Mesenchymal stem cell (in vitro differentiated cells and primary cell): ENCODE results near the gene MKNK2.

ENCODE experiments used
- DNase-seq: peaks from one replicate; pipeline ENCODE4 v3.0.0-alpha.2; 2013
- H2AFZ ChIP-seq: one replicate; pipeline ENCODE4 v1.6.1; 2013; ENCODE audit warnings: low read depth, mild to moderate bottlenecking, control low read depth, inconsistent platforms, low read length, moderate library complexity
- H2AK5ac ChIP-seq: 2 replicates; pipeline ENCODE4 v1.6.1; 2013; ENCODE audit warnings: low read length, moderate library complexity, mild to moderate bottlenecking, inconsistent platforms; ENCODE audit not compliant: severe bottlenecking
- H2BK120ac ChIP-seq: one replicate; pipeline ENCODE4 v1.6.1; 2013; ENCODE audit warnings: low read depth, mild to moderate bottlenecking, inconsistent platforms, low read length, moderate library complexity
- H2BK12ac ChIP-seq, 2 experiments: one replicate each; pipeline ENCODE4 v1.6.1; 2013; ENCODE audit warnings: inconsistent platforms in 2 of 2, low read length in 2 of 2, mild to moderate bottlenecking in 2 of 2, moderate library complexity in 2 of 2, control low read depth in 1 of 2
- H2BK15ac ChIP-seq: one replicate; pipeline ENCODE4 v1.6.1; 2013; ENCODE audit warnings: mild to moderate bottlenecking, low read depth, inconsistent platforms; ENCODE audit not compliant: poor library complexity, severe bottlenecking
- H2BK5ac ChIP-seq: 2 replicates; pipeline ENCODE4 v1.6.1; 2013; ENCODE audit warnings: low read depth, mild to moderate bottlenecking, low read length, control low read depth, inconsistent platforms; ENCODE audit not compliant: poor library complexity, severe bottlenecking
- H3K14ac ChIP-seq, 2 experiments: one replicate each; pipeline ENCODE4 v1.6.1; 2013; ENCODE audit warnings: inconsistent platforms in 2 of 2, low read length in 2 of 2, control low read depth in 1 of 2, mild to moderate bottlenecking in 1 of 2, moderate library complexity in 1 of 2
- H3K18ac ChIP-seq, 2 experiments: one replicate each; pipeline ENCODE4 v1.6.1; 2013; ENCODE audit warnings: inconsistent platforms in 2 of 2, low read length in 2 of 2, control low read depth in 1 of 2, low read depth in 1 of 2, mild to moderate bottlenecking in 1 of 2
- H3K23ac ChIP-seq, 2 experiments: one replicate each; pipeline ENCODE4 v1.6.1; 2013; ENCODE audit warnings: inconsistent platforms in 2 of 2, low read length in 2 of 2, mild to moderate bottlenecking in 2 of 2, moderate library complexity in 2 of 2, control low read depth in 1 of 2
- H3K27ac ChIP-seq: 2 replicates; pipeline ENCODE4 v1.5.1; 2013; ENCODE audit warnings: mild to moderate bottlenecking, moderate library complexity, low read length, control low read depth, inconsistent platforms; ENCODE audit not compliant: poor library complexity, severe bottlenecking
- H3K27me3 ChIP-seq, 2 experiments: 2 replicates each; pipeline versions ENCODE4 v1.6.1 to v1.7.0; 2013; ENCODE audit warnings: low read length in 2 of 2, mild to moderate bottlenecking in 2 of 2, moderate library complexity in 2 of 2, control low read depth in 1 of 2, inconsistent platforms in 1 of 2; ENCODE audit not compliant: control insufficient read depth in 1 of 2, insufficient read depth in 1 of 2
- H3K36me3 ChIP-seq, 2 experiments: 2 replicates each; pipeline versions ENCODE4 v1.6.1 to v1.7.0; 2013; ENCODE audit warnings: low read length in 2 of 2, control low read depth in 1 of 2, inconsistent platforms in 1 of 2, low read depth in 1 of 2, mild to moderate bottlenecking in 1 of 2; ENCODE audit not compliant: insufficient read depth in 2 of 2, control insufficient read depth in 1 of 2
- H3K4ac ChIP-seq, 2 experiments: one replicate each; pipeline ENCODE4 v1.6.1; 2013; ENCODE audit warnings: inconsistent platforms in 2 of 2, low read length in 2 of 2, mild to moderate bottlenecking in 2 of 2, moderate library complexity in 2 of 2, control low read depth in 1 of 2, low read depth in 1 of 2
- H3K4me1 ChIP-seq: 2 replicates; pipeline ENCODE4 v1.6.1; 2013; ENCODE audit warnings: low read depth, low read length, control low read depth; ENCODE audit not compliant: control insufficient read depth, insufficient read depth
- H3K4me2 ChIP-seq: 2 replicates; pipeline ENCODE4 v1.6.1; 2013; ENCODE audit warnings: low read length, mild to moderate bottlenecking, inconsistent platforms; ENCODE audit not compliant: poor library complexity, severe bottlenecking
- H3K4me3 ChIP-seq, 2 experiments: 2 replicates each; pipeline versions ENCODE4 v1.5.1 to v1.7.0; 2013; ENCODE audit warnings: low read length in 2 of 2, mild to moderate bottlenecking in 2 of 2, control low read depth in 1 of 2, low read depth in 1 of 2; ENCODE audit not compliant: insufficient read depth in 1 of 2
- H3K79me1 ChIP-seq: replicated peaks from 2 replicates; pipeline ENCODE4 v1.6.1; 2013; ENCODE audit warnings: mild to moderate bottlenecking, control low read depth, low read length, inconsistent platforms; ENCODE audit not compliant: poor library complexity, severe bottlenecking
- H3K9ac ChIP-seq: 2 replicates; pipeline ENCODE4 v1.7.0; 2013; ENCODE audit warnings: mild to moderate bottlenecking, low read length, moderate library complexity
- H3K9me3 ChIP-seq: 2 replicates; pipeline ENCODE4 v1.7.0; 2013; ENCODE audit warnings: mild to moderate bottlenecking, low read length; ENCODE audit not compliant: control insufficient read depth
- H4K8ac ChIP-seq: one replicate; pipeline ENCODE4 v1.6.1; 2013; ENCODE audit warnings: inconsistent platforms, mild to moderate bottlenecking, low read length, moderate library complexity
- H4K91ac ChIP-seq: one replicate; pipeline ENCODE4 v1.6.1; 2013; ENCODE audit warnings: mild to moderate bottlenecking, low read length, inconsistent platforms
- WGBS: methylation state at CpG from one replicate; pipeline ENCODE4 v1.1.7; 2013; ENCODE audit warnings: mixed read lengths; 5-methylcytosine and 5-hydroxymethylcytosine counted together

Gene MKNK2

DNA sequence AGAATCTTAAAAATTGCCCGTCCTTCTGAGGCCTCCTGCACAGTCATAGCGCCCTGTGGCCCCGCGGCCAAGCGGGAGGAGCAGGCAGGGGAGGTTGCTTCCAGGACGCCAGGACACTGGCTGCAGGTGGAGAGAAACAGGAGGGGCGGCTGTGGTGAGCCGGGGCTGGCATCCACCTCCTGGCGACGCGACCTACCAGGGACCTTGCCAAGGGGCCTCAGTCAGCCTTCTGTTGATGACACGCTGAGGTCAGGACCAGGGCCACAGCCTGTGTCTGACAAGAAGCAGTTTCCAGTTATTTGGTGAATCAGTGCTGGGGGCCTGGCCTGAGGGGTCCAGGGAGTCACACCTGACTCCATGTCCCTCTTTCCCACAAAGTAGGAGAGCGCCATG is 13.3 kb upstream of the MKNK2 start:
- peak overlapping the region in 1 of 2 experiments; percentile 47 for H3K4ac ChIP-seq
- no peak overlapping the region for H3K27ac ChIP-seq
- peak overlapping the region; percentile 34 for H4K91ac ChIP-seq
- H3K79me1 ChIP-seq, result no peaks in the 10 kb centered on the region
- H2BK12ac ChIP-seq, result peak overlapping the region in 1 of 2 experiments; percentile 75
- H2AK5ac ChIP-seq, result no peak overlapping the region
- H3K23ac ChIP-seq, result no peak overlapping the region
- H3K14ac ChIP-seq, result peak overlapping the region in 1 of 2 experiments; percentile 20
- H3K36me3 ChIP-seq, result no peaks in the 10 kb centered on the region
- DNase-seq, result no peak
- no peak overlapping the region for H2BK5ac ChIP-seq
- H2BK120ac ChIP-seq, result no peak overlapping the region
- 94% methylated on average over 13 of the region's 13 CpGs for WGBS
- H4K8ac ChIP-seq, result no peak overlapping the region
- H3K9me3 ChIP-seq, result no peaks in the 10 kb centered on the region
- no peaks in the 10 kb centered on the region for H3K27me3 ChIP-seq
- peaks cover 31% of the 10 kb centered on the region for H3K4me1 ChIP-seq
- H3K4me2 ChIP-seq, result no peak overlapping the region
- H3K18ac ChIP-seq, result peak overlapping the region in 1 of 2 experiments; percentile 29
- H2AFZ ChIP-seq, result no peak overlapping the region
- peak overlapping the region; percentile 60 for H2BK15ac ChIP-seq
- H3K9ac ChIP-seq, result peak overlapping the region; percentile 63
- no peak overlapping the region for H3K4me3 ChIP-seq

DNA sequence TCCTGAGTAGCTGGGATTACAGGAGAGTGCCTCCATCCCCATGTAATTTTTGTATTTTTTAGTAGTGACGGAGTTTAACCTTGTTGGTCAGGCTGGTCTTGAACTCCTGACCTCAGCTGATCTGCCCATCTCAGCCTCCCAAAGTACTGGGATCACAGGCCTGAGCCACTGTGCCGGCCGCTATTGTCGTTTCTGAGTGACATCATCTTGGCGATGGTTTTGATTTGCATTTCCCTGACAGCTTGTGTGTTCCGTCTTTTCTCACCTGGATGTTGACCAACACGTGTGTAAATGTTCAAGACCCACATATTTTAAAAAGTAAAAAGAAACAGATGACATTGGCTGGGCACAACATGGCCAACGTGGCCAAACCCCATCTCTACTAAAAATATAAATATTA is 12.8 kb upstream of the MKNK2 start:
- 99% methylated on average over 8 of the region's 8 CpGs for WGBS

DNA sequence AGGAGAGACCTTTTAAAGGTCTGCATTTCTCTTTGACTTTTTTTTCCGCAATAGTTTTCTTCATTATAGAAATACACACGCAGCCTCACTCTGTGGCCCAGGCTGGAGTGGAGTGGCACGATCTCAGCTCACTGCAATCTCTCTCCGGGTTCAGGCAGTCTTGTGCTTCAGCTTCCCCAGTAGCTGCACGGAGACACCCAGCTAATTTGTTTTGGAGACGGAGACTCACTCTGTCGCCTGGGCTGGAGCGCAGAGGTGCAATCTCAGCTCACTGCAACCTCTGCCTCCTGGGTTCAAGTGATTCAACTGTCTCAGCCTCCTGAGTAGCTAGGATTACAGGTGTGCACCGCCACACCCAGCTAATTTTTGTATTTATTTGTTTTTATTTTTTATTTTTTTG is 11.7 kb upstream of the MKNK2 start:
- H3K23ac ChIP-seq, result no peak overlapping the region
- peak overlapping the region; percentile 93 to 98 for H2BK12ac ChIP-seq
- H3K27me3 ChIP-seq, result no peaks in the 10 kb centered on the region
- H2AK5ac ChIP-seq, result no peak overlapping the region
- no peak overlapping the region for H4K91ac ChIP-seq
- H3K36me3 ChIP-seq, result no peaks in the 10 kb centered on the region
- peak overlapping the region; percentile 78 for H3K27ac ChIP-seq
- no peak overlapping the region for H2BK5ac ChIP-seq
- peak overlapping the region; percentile 47 to 97 for H3K4ac ChIP-seq
- H2BK15ac ChIP-seq, result peak overlapping the region; percentile 73
- peaks cover 45% of the 10 kb centered on the region for H3K4me1 ChIP-seq
- no peak overlapping the region for H3K9ac ChIP-seq
- H3K9me3 ChIP-seq, result no peaks in the 10 kb centered on the region
- no peak overlapping the region for H2AFZ ChIP-seq
- no peaks in the 10 kb centered on the region for H3K79me1 ChIP-seq
- no peak overlapping the region for H3K18ac ChIP-seq
- WGBS, result 91% methylated on average over 8 of the region's 9 CpGs
- no peak overlapping the region for H3K4me3 ChIP-seq
- peak overlapping the region; percentile 86 for H2BK120ac ChIP-seq
- no peak overlapping the region for H4K8ac ChIP-seq
- no peak for DNase-seq
- H3K4me2 ChIP-seq, result no peak overlapping the region
- no peak overlapping the region for H3K14ac ChIP-seq

More for the DNA sequence above, 12.8 kb upstream of the MKNK2 start:
- Histone ChIP-seq H3K27me3 (no peaks in the 10 kb centered on the region), H3K4me3 (no peak overlapping the region), H3K4me2 (no peak overlapping the region), H3K27ac (no peak overlapping the region), H4K8ac (no peak overlapping the region), H3K18ac (no peak overlapping the region), H2BK15ac (no peak overlapping the region), H2BK120ac (no peak overlapping the region), H2AFZ (no peak overlapping the region), H3K14ac (no peak overlapping the region), H2BK5ac (no peak overlapping the region), H3K4me1 (peaks cover 36% of the 10 kb centered on the region), H4K91ac (no peak overlapping the region), H3K9ac (no peak overlapping the region), H3K79me1 (no peaks in the 10 kb centered on the region), H2AK5ac (no peak overlapping the region), H3K23ac (no peak overlapping the region), H3K4ac (no peak overlapping the region), H3K36me3 (no peaks in the 10 kb centered on the region), H2BK12ac (no peak overlapping the region), H3K9me3 (no peaks in the 10 kb centered on the region)
- no peak for DNase-seq

GRCh38 chr19:2062389-2062729 is 11.3 kb upstream of the MKNK2 start:
- DNase-seq, result no peak
- 76% methylated on average over 10 of the region's 10 CpGs for WGBS

More at GRCh38 chr19:2062389-2062729, 11.3 kb upstream of the MKNK2 start:
- Histone ChIP-seq H3K14ac (peak overlapping the region in 1 of 2 experiments; percentile 92), H3K4ac (peak overlapping the region; percentile 93 to 97), H3K4me2 (peak overlapping the region; percentile 64), H3K18ac (peak overlapping the region; percentile 47 to 97), H2BK12ac (peak overlapping the region; percentile 93 to 98), H3K27ac (peak overlapping the region; percentile 78), H3K4me1 (peaks cover 49% of the 10 kb centered on the region), H3K9ac (peak overlapping the region; percentile 90), H2BK120ac (peak overlapping the region; percentile 86), H3K27me3 (no peaks in the 10 kb centered on the region), H3K36me3 (no peaks in the 10 kb centered on the region), H3K9me3 (no peaks in the 10 kb centered on the region), H2BK15ac (peak overlapping the region; percentile 73), H2BK5ac (peak overlapping the region; percentile 75), H3K23ac (peak overlapping the region in 1 of 2 experiments; percentile 70), H2AFZ (no peak overlapping the region), H3K79me1 (no peaks in the 10 kb centered on the region), H2AK5ac (peak overlapping the region; percentile 21), H3K4me3 (peak overlapping the region in 1 of 2 experiments; percentile 79), H4K8ac (peak overlapping the region; percentile 93), H4K91ac (peak overlapping the region; percentile 97)
